Lung (tissue), 12 donors: Measurements from ENCODE around the gene NOTCH3. TPM values are rescaled to one million over a fixed set of nuclear protein-coding genes. Genes with fewer than 3 reads are reported as not detected.

Experiments
- ATAC-seq: fragments of 200-7000 bp; cut with Tn5 transposase; one replicate; pipeline ENCODE4 v1.9.1; 2020; ENCODE audit warnings: moderate number of reproducible peaks; ENCODE audit not compliant: insufficient read depth, low FRiP score
- DNase-seq, 3 donors: peaks; one replicate each; pipeline ENCODE4 v3.0.0-alpha.2; 2013 to 2017
- H3K27ac ChIP-seq, 2 donors: one replicate each; pipeline ENCODE4 v1.5.1; 2013; ENCODE audit warnings: mild to moderate bottlenecking in 2 of 2, moderate library complexity in 2 of 2, control low read depth in 1 of 2, inconsistent platforms in 1 of 2, low read depth in 1 of 2, low read length in 1 of 2
- H3K27me3 ChIP-seq, 3 donors: one replicate each; pipeline ENCODE4 v1.5.1; 2013; ENCODE audit warnings: low read length in 2 of 3; ENCODE audit not compliant: control insufficient read depth in 3 of 3, insufficient read depth in 3 of 3
- H3K36me3 ChIP-seq, 4 donors: one replicate each; pipeline ENCODE4 v1.5.1; 2013; ENCODE audit warnings: low read length in 4 of 4, mild to moderate bottlenecking in 1 of 4, moderate library complexity in 1 of 4; ENCODE audit not compliant: control insufficient read depth in 4 of 4, insufficient read depth in 4 of 4
- H3K4me1 ChIP-seq, 5 donors: one replicate each; pipeline ENCODE4 v1.5.1; 2013; ENCODE audit warnings: low read length in 5 of 5, mild to moderate bottlenecking in 2 of 5, moderate library complexity in 1 of 5; ENCODE audit not compliant: control insufficient read depth in 5 of 5, insufficient read depth in 5 of 5
- H3K4me3 ChIP-seq: one replicate; pipeline ENCODE4 v1.5.1; 2013; ENCODE audit warnings: mild to moderate bottlenecking, control low read depth, moderate library complexity
- H3K9ac ChIP-seq, 2 donors: one replicate each; pipeline ENCODE4 v1.5.1; 2013; ENCODE audit warnings: low read length in 2 of 2, control low read depth in 1 of 2; ENCODE audit not compliant: insufficient read depth in 1 of 2
- H3K9me3 ChIP-seq, 4 donors: one replicate each; pipeline ENCODE4 v1.5.1; 2013; ENCODE audit warnings: low read length in 3 of 4, mild to moderate bottlenecking in 1 of 4, moderate library complexity in 1 of 4; ENCODE audit not compliant: control insufficient read depth in 4 of 4, insufficient read depth in 3 of 4
- CTCF ChIP-seq: IDR thresholded peaks from 2 replicates; pipeline ENCODE4 v1.5.1; 2012; ENCODE audit warnings: mild to moderate bottlenecking; ENCODE audit errors: control extremely low read depth, extremely low read depth
- WGBS, 2 donors: extraction: QIAGEN DNeasy Blood & Tissue Kit; methylation state at CpG; one replicate each; pipeline ENCODE4 v1.1.7; 2013; 5-methylcytosine and 5-hydroxymethylcytosine counted together
- polyA plus RNA-seq, 2 donors: library from polyadenylated mRNA; stranded (reverse); fragments of 200-250 nt; gene quantifications; one replicate each; pipeline ENCODE4 v1.2.1, GENCODE V29; 2013
- total RNA-seq, 2 donors: library from RNA; depleted of rRNA in 1 of 2; stranded (reverse); fragments of >200 nt in 1 of 2; gene quantifications; one replicate each; pipeline ENCODE4 v1.2.1, GENCODE V29; 2014 to 2021
- donor health status: control.
- donor health status: control.
- donor health status: Bipolar disorder and iron deficiency.
- donor health status: healthy.
- donor health status: DM: yes; HTN: yes; CAD: no.

Gene NOTCH3
- total and polyA plus RNA-seq, 4 donors = 13.1 to 81.7 (median 43.1) TPM

- DNase-seq (no peak), ATAC-seq (peak; percentile 19)
- Histone ChIP-seq H3K4me1 (no peaks in the 10 kb centered on the region), H3K9ac (no peak overlapping the region), H3K27ac (no peak overlapping the region), H3K4me3 (no peak overlapping the region), H3K27me3 (no peaks in the 10 kb centered on the region), H3K36me3 (peaks cover 0 to 41% (median 21%) of the 10 kb centered on the region in 4 donors), H3K9me3 (peaks cover 0 to 16% (median 4%) of the 10 kb centered on the region in 4 donors)
- 93 to 94% methylated on average over 32 to 42 of the region's 42 CpGs for WGBS, 2 donors
- TF ChIP-seq CTCF = no peak
Measured at GRCh38 chr19:15161028-15161984, 39.5 kb downstream of the NOTCH3 start.

GRCh38 chr19:15159251-15159650, 41.5 kb downstream of the NOTCH3 start:
- no peaks in the 10 kb centered on the region for H3K27me3 ChIP-seq
- H3K27ac ChIP-seq = no peak overlapping the region
- no peaks in the 10 kb centered on the region for H3K4me1 ChIP-seq
- 72 to 83% methylated on average over 3 of the region's 3 CpGs for WGBS, 2 donors
- DNase-seq (peak in 1 of 3 donors; percentile 29), ATAC-seq (no peak)
- no peak overlapping the region for H3K9ac ChIP-seq
- no peak for TF ChIP-seq CTCF
- H3K4me3 ChIP-seq = no peak overlapping the region
- H3K9me3 ChIP-seq = peaks cover 0 to 4% (median 0%) of the 10 kb centered on the region in 4 donors
- H3K36me3 ChIP-seq = peaks cover 0 to 23% (median 11%) of the 10 kb centered on the region in 4 donors

GRCh38 chr19:15156391-15156790, 44.4 kb downstream of the NOTCH3 start:
- peaks cover 0 to 14% (median 2%) of the 10 kb centered on the region in 4 donors for H3K36me3 ChIP-seq
- 97% methylated on average over 4 of the region's 4 CpGs for WGBS, 2 donors
- TF ChIP-seq CTCF = no peak

More at GRCh38 chr19:15156391-15156790, 44.4 kb downstream of the NOTCH3 start:
- Histone ChIP-seq H3K4me1 (no peaks in the 10 kb centered on the region), H3K9ac (no peak overlapping the region), H3K9me3 (peaks cover 0 to 7% (median 0%) of the 10 kb centered on the region in 4 donors), H3K4me3 (no peak overlapping the region), H3K27me3 (no peaks in the 10 kb centered on the region), H3K27ac (no peak overlapping the region)
- ATAC-seq = no peak
- DNase-seq = no peak
